ENCODE data around the gene PARP1. TPM values are rescaled to one million over a fixed set of nuclear protein-coding genes. Genes with fewer than 3 reads are reported as not detected.

Gene PARP1
- total and polyA plus RNA-seq, 4 donors = 11.9 to 50.0 (median 27.4) TPM

DNA sequence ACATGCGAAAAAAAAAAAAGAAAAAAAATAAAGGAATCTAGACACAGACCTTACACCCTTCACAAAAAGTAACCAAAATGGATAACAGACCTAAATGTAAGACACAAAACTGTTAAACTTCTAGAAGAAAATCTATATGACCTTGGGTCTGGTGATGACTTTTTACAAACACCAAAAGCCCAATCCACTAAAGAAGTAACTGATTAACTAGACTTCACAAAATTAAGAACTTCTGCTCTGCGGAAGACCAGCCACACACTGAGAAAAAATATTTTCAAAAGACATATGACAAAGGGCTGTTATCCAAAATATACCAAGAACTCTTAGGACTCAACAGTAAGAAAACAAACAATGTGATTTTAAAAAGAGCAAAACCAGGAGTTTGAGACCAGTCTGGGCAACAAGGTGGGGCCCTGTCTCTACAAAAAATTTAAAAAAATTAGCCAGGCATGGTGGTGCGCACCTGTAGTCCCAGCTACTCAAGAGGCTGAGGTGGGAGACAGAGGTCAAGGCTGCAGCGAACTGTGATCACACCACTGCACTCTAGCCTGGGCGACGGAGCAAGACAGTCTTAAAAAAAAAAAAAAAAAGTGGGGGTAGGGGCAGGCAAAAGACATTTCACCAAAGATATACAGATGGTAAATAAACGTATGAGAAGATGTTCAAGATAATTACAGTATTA lies 9.8 kb downstream of the PARP1 start:
- Histone ChIP-seq H3K36me3 (ENCODE audit: control insufficient read depth in 1 of 2, insufficient read depth in 2 of 2, low read length in 1 of 2) (peaks cover 0 to 8% of the 10 kb centered on the region in 2 donors), H3K27ac (ENCODE audit: low read depth in 1 of 2, low read length in 2 of 2) (no peak overlapping the region), H3K4me3 (ENCODE audit: low read length in 2 of 2) (no peak overlapping the region), H3K4me1 (ENCODE audit: control insufficient read depth in 1 of 2, insufficient read depth in 2 of 2, low read length in 2 of 2) (no peaks in the 10 kb centered on the region), H3K27me3 (ENCODE audit: control insufficient read depth in 1 of 2, insufficient read depth in 2 of 2, low read length in 1 of 2) (no peaks in the 10 kb centered on the region), H3K9me3 (ENCODE audit: control insufficient read depth, low read length) (no peaks in the 10 kb centered on the region)
- intact Hi-C loops (cut with DNase I) = no loop called here
- 86 to 88% methylated on average over 7 of the region's 7 CpGs for WGBS, 2 donors
- ATAC-seq (ENCODE audit: low FRiP score) (no peak), DNase-seq (no peak)

DNA sequence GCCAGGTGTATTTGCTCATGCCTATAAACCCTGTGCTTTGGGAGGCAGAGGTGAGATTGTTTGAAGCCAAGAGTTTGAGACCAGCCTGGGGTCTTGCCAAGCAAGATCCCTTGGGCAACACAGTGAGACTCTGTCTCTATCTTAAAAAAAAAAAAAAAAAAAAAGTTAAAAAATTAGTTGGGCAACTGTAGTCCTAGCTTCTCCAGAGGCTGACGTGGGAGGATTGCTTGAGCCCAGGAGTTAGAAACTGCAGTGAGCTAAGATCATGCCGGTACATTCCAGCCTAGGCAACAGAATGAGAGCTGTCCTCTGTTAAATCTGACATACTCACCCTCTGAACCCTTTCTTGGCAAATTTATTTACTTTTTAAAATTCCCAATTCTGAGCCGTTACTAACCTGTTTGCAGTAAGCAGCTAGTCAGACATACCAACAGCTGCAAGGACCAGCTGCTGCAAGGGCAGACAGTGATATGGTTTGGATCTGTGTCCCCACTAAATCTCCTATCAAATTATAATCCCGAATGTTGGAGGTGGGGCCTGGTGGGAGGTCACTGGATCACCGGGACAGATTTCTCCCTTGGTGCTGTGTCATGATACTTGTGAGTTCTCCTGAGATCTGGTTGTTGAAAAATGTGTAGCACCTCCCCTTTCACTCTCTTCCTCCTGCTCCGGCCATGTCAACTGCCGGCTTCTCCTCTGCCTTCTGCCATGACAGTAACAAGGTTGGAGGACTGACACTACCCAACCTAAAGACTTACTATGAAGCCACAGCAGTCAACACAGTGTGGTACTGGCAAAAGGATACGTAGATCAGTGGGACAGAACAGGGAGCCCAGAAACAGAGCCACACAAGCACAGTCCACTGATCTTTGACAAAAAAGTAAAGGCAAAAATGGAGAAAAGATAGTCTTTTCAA lies 10.6 kb downstream of the PARP1 start:
- Histone ChIP-seq H3K27me3 (ENCODE audit: control insufficient read depth in 1 of 2, insufficient read depth in 2 of 2, low read length in 1 of 2) (no peaks in the 10 kb centered on the region), H3K4me1 (ENCODE audit: control insufficient read depth in 1 of 2, insufficient read depth in 2 of 2, low read length in 2 of 2) (no peaks in the 10 kb centered on the region), H3K27ac (ENCODE audit: low read depth in 1 of 2, low read length in 2 of 2) (no peak overlapping the region), H3K4me3 (ENCODE audit: low read length in 2 of 2) (no peak overlapping the region), H3K9me3 (ENCODE audit: control insufficient read depth, low read length) (no peaks in the 10 kb centered on the region), H3K36me3 (ENCODE audit: control insufficient read depth in 1 of 2, insufficient read depth in 2 of 2, low read length in 1 of 2) (peaks cover 0 to 8% of the 10 kb centered on the region in 2 donors)
- DNase-seq (no peak), ATAC-seq (ENCODE audit: low FRiP score) (no peak)
- WGBS, 2 donors = 56 to 68% methylated on average over 8 of the region's 8 CpGs
- intact Hi-C loops (cut with DNase I) = no loop called here

DNA sequence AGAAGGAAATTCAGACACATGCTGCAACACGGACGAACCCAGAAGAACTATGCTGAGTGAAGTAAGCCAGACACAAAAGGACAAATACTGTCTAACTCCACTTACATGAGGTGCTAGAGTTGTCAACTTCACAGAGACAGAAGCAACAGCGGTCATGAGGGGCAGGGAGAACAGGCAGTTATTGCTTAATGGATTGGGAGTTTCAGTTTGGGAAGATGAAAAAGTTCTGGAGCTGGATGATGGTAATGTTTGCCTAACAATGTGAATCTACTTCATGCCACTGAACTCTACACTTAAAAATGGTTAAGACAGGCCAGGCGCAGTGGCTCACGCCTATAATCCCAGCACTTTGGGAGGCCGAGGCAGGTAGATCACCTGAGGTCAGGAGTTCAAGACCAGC lies 12.1 kb downstream of the PARP1 start:
- 93 to 94% methylated on average over 6 of the region's 6 CpGs for WGBS, 2 donors
- H3K4me3 ChIP-seq (ENCODE audit: low read length in 2 of 2) = no peak overlapping the region
- no peaks in the 10 kb centered on the region for H3K9me3 ChIP-seq (ENCODE audit: control insufficient read depth, low read length)
- H3K36me3 ChIP-seq (ENCODE audit: control insufficient read depth in 1 of 2, insufficient read depth in 2 of 2, low read length in 1 of 2) = peaks cover 0 to 4% of the 10 kb centered on the region in 2 donors
- ATAC-seq (ENCODE audit: low FRiP score) (no peak), DNase-seq (no peak)
- H3K27me3 ChIP-seq (ENCODE audit: control insufficient read depth in 1 of 2, insufficient read depth in 2 of 2, low read length in 1 of 2) = no peaks in the 10 kb centered on the region
- H3K27ac ChIP-seq (ENCODE audit: low read depth in 1 of 2, low read length in 2 of 2) = no peak overlapping the region
- intact Hi-C loops (cut with DNase I) = no loop called here
- no peaks in the 10 kb centered on the region for H3K4me1 ChIP-seq (ENCODE audit: control insufficient read depth in 1 of 2, insufficient read depth in 2 of 2, low read length in 2 of 2)

DNA sequence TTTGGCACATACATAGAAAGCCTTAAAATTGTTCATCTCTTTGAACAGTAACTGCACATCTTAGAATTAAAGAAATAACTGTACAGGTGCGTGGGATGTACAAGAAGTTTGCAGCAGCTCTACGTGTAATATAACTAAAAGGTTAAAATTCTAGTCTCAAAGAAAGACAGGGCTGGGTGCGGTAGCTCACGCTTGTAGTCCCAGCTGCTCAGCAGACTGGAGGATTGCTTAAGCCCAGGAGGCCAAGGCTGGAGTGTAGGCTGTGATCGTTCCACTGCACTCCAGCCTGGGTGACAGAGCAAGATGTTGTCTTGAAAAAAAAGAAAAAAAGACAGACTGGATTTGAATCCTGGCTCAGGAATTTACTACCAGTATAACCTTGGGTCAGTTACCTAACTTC lies 13.4 kb downstream of the PARP1 start:
- H3K4me3 ChIP-seq (ENCODE audit: low read length in 2 of 2) = no peak overlapping the region
- H3K27me3 ChIP-seq (ENCODE audit: control insufficient read depth in 1 of 2, insufficient read depth in 2 of 2, low read length in 1 of 2) = no peaks in the 10 kb centered on the region
- H3K36me3 ChIP-seq (ENCODE audit: control insufficient read depth in 1 of 2, insufficient read depth in 2 of 2, low read length in 1 of 2) = peaks cover 0 to 5% of the 10 kb centered on the region in 2 donors
- DNase-seq (no peak), ATAC-seq (ENCODE audit: low FRiP score) (no peak)
- H3K9me3 ChIP-seq (ENCODE audit: control insufficient read depth, low read length) = no peaks in the 10 kb centered on the region
- 91 to 92% methylated on average over 5 of the region's 5 CpGs for WGBS, 2 donors
- no peaks in the 10 kb centered on the region for H3K4me1 ChIP-seq (ENCODE audit: control insufficient read depth in 1 of 2, insufficient read depth in 2 of 2, low read length in 2 of 2)
- intact Hi-C loops (cut with DNase I) = no loop called here
- no peak overlapping the region for H3K27ac ChIP-seq (ENCODE audit: low read depth in 1 of 2, low read length in 2 of 2)

DNA sequence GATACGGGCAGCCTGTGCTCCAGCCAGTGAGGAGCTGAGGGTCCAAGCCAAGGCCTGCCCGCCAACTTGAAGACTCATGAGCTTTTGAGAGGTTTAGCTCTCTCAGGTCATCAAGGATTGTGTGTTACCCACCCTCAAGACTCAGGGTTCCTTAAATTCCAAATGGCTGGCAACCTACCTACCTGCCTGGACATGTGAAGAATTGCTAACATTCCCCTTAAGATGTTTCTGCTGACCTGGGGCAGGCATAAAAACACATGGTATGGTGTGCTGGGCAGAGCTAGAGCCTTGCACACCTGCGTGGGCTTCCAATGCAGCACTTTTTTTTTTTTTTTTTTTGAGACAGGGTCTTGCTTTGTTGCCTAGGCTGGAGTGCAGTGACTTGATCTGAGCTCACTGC lies 17.2 kb downstream of the PARP1 start:
- Histone ChIP-seq H3K36me3 (ENCODE audit: control insufficient read depth in 1 of 2, insufficient read depth in 2 of 2, low read length in 1 of 2) (peaks cover 0 to 9% of the 10 kb centered on the region in 2 donors), H3K9me3 (ENCODE audit: control insufficient read depth, low read length) (no peaks in the 10 kb centered on the region)
- ATAC-seq (ENCODE audit: low FRiP score) = no peak

DNA sequence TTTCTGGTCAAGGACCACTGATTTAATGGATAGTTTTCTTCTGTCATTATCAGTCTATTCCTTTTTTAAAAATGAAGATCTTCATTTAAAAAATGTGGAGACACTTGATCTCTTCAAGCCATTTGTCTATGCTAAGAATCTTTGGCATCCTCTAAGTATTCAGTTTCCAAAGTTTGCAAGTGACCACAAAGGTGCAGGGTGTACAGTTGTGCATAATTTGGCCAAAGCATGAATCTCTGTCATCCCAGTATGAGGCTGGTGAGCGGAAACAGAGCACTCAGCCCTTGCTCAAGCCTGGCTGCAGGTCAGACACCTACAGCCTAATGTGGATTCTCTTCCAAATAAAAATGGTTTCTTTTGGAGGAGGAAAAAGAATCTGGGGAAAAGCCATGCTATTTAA lies 19.8 kb downstream of the PARP1 start:
- ATAC-seq (ENCODE audit: low FRiP score) (no peak), DNase-seq (no peak)
- Histone ChIP-seq H3K9me3 (ENCODE audit: control insufficient read depth, low read length) (no peaks in the 10 kb centered on the region), H3K4me3 (ENCODE audit: low read length in 2 of 2) (no peak overlapping the region), H3K36me3 (ENCODE audit: control insufficient read depth in 1 of 2, insufficient read depth in 2 of 2, low read length in 1 of 2) (peaks cover 0 to 18% of the 10 kb centered on the region in 2 donors), H3K4me1 (ENCODE audit: control insufficient read depth in 1 of 2, insufficient read depth in 2 of 2, low read length in 2 of 2) (no peaks in the 10 kb centered on the region), H3K27ac (ENCODE audit: low read depth in 1 of 2, low read length in 2 of 2) (no peak overlapping the region), H3K27me3 (ENCODE audit: control insufficient read depth in 1 of 2, insufficient read depth in 2 of 2, low read length in 1 of 2) (no peaks in the 10 kb centered on the region)
- 94 to 96% methylated on average over 1 of the region's 1 CpG for WGBS, 2 donors
- intact Hi-C loops (cut with DNase I) = no loop called here

More for the DNA sequence above, 17.2 kb downstream of the PARP1 start:
- Histone ChIP-seq H3K27me3 (ENCODE audit: control insufficient read depth in 1 of 2, insufficient read depth in 2 of 2, low read length in 1 of 2) (no peaks in the 10 kb centered on the region), H3K27ac (ENCODE audit: low read depth in 1 of 2, low read length in 2 of 2) (no peak overlapping the region), H3K4me1 (ENCODE audit: control insufficient read depth in 1 of 2, insufficient read depth in 2 of 2, low read length in 2 of 2) (no peaks in the 10 kb centered on the region), H3K4me3 (ENCODE audit: low read length in 2 of 2) (no peak overlapping the region)
- intact Hi-C loops (cut with DNase I) = no loop called here
- DNase-seq = no peak
- 95 to 100% methylated on average over 3 of the region's 3 CpGs for WGBS, 2 donors

DNA sequence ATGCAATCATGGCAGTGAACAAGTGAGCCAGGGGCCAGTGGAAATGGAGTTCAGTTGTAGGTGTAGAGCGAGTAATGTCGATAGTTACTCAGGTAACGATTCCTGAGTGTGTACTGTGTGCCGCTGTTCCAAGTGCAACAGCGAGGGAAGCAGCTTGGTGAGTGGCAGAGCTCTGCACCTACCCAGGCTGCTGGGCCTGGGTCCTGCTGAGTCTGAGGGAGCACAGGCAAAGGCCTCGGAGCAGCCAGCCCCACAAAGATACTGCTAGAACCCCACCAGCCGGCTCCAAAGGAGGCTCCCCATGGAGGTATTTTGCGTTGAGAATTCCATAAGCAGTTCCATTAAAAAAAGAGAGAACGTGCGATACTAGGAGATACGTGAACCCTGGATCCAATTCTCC lies 23.2 kb downstream of the PARP1 start:
- 95% methylated on average over 11 of the region's 11 CpGs for WGBS, 2 donors
- no peak for DNase-seq

DNA sequence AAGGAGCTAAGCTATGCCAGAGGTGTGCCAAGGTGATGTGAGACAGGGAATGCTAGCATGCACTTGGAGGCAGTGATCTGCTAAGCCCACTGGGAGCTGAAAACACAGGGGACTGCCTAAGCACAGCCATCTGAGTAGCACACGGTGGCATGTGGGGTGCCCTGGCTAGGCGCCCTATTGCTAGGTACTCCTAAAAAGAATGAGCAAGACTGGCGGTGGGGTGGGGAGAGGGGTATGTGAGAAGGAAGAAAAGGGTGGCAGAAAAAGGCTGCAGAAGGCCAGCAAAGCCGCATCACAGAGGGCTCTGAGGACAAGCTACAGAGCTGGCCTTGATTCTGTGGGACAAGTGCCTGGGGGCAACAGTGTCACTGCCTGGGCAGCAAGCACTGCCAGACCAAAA lies 23.9 kb downstream of the PARP1 start:
- no peak for ATAC-seq (ENCODE audit: low FRiP score)
- Histone ChIP-seq H3K4me1 (ENCODE audit: control insufficient read depth in 1 of 2, insufficient read depth in 2 of 2, low read length in 2 of 2) (no peaks in the 10 kb centered on the region), H3K9me3 (ENCODE audit: control insufficient read depth, low read length) (no peaks in the 10 kb centered on the region), H3K27me3 (ENCODE audit: control insufficient read depth in 1 of 2, insufficient read depth in 2 of 2, low read length in 1 of 2) (no peaks in the 10 kb centered on the region), H3K27ac (ENCODE audit: low read depth in 1 of 2, low read length in 2 of 2) (no peak overlapping the region), H3K4me3 (ENCODE audit: low read length in 2 of 2) (no peak overlapping the region), H3K36me3 (ENCODE audit: control insufficient read depth in 1 of 2, insufficient read depth in 2 of 2, low read length in 1 of 2) (peaks cover 3 to 29% of the 10 kb centered on the region in 2 donors)
- no peak for DNase-seq
- WGBS, 2 donors = 84 to 89% methylated on average over 4 of the region's 4 CpGs
- intact Hi-C loops (cut with DNase I) = no loop called here

More for the DNA sequence above, 23.2 kb downstream of the PARP1 start:
- intact Hi-C loops (cut with DNase I) = no loop called here
- Histone ChIP-seq H3K36me3 (ENCODE audit: control insufficient read depth in 1 of 2, insufficient read depth in 2 of 2, low read length in 1 of 2) (peaks cover 3 to 25% of the 10 kb centered on the region in 2 donors), H3K9me3 (ENCODE audit: control insufficient read depth, low read length) (no peaks in the 10 kb centered on the region), H3K4me3 (ENCODE audit: low read length in 2 of 2) (no peak overlapping the region), H3K27ac (ENCODE audit: low read depth in 1 of 2, low read length in 2 of 2) (no peak overlapping the region), H3K27me3 (ENCODE audit: control insufficient read depth in 1 of 2, insufficient read depth in 2 of 2, low read length in 1 of 2) (no peaks in the 10 kb centered on the region), H3K4me1 (ENCODE audit: control insufficient read depth in 1 of 2, insufficient read depth in 2 of 2, low read length in 2 of 2) (no peaks in the 10 kb centered on the region)
- ATAC-seq (ENCODE audit: low FRiP score) = no peak
